Naive thymus-derived CD4-positive, alpha-beta T cell (primary cell): ENCODE data around the gene TNFSF13. TPM values are rescaled to one million over a fixed set of nuclear protein-coding genes. Genes with fewer than 3 reads are reported as not detected.
"Not testable (repeated sequence)": the region's sequence is repeated elsewhere in the genome, so short reads cannot be mapped to it uniquely, and the experiment has no call there.

Experiments used
- ATAC-seq: fragments of 150-1000 bp; cut with Tn5 transposase; 2 replicates; pipeline ENCODE4 v1.10.0; 2021; ENCODE audit warnings: mild to moderate bottlenecking, moderate library complexity
- CTCF ChIA-PET: fragments of 350-600 bp; sonication (Branson Sonifier 250); formaldehyde crosslinking; loops from one replicate; lab custom pipeline; 2021; ENCODE audit warnings: antibody characterized with exemption; lab: Charles Lee
- POLR2A ChIA-PET: fragments of 350-600 bp; sonication (Branson Sonifier 250); formaldehyde crosslinking; loops from one replicate; lab custom pipeline; 2021; ENCODE audit warnings: antibody characterized with exemption, inconsistent platforms; lab: Charles Lee
- DNase-seq, 9 donors: peaks; one replicate each; pipeline versions ENCODE4 v3.0.0 to v3.0.0-alpha.2; 2020 to 2022; ENCODE audit warnings: mixed read lengths in 1 of 9
- H3K27ac ChIP-seq: one replicate; pipeline ENCODE4 v1.7.0; 2013; ENCODE audit warnings: mild to moderate bottlenecking, low read depth, low read length, moderate library complexity
- H3K27me3 ChIP-seq, 2 donors: one replicate each; pipeline ENCODE4 v1.7.0; 2013; ENCODE audit warnings: low read length in 2 of 2, mild to moderate bottlenecking in 2 of 2, moderate library complexity in 2 of 2; ENCODE audit not compliant: control insufficient read depth in 2 of 2, insufficient read depth in 2 of 2
- H3K36me3 ChIP-seq, 3 experiments: 1 replicate in 2 of 3; 2 replicates in 1 of 3; pipeline ENCODE4 v1.7.0; 2013; ENCODE audit warnings: low read length in 3 of 3, mild to moderate bottlenecking in 3 of 3, moderate library complexity in 1 of 3; ENCODE audit not compliant: insufficient read depth in 3 of 3, control insufficient read depth in 2 of 3
- H3K4me1 ChIP-seq, 2 donors: one replicate each; pipeline ENCODE4 v1.7.0; 2013; ENCODE audit warnings: low read length in 2 of 2, mild to moderate bottlenecking in 2 of 2, moderate library complexity in 1 of 2; ENCODE audit not compliant: control insufficient read depth in 2 of 2, insufficient read depth in 2 of 2
- H3K4me3 ChIP-seq: 2 replicates; pipeline ENCODE4 v1.7.0; 2013; ENCODE audit warnings: mild to moderate bottlenecking, low read length
- H3K9me3 ChIP-seq, 3 experiments: 1 replicate in 2 of 3; 2 replicates in 1 of 3; pipeline ENCODE4 v1.7.0; 2013; ENCODE audit warnings: low read length in 3 of 3; ENCODE audit not compliant: control insufficient read depth in 2 of 3
- H3K27ac Mint-ChIP-seq, 9 donors: one replicate each; pipeline ENCODE4 v1.8.0; 2020 to 2022; ENCODE audit warnings: mixed read lengths in 9 of 9, mild to moderate bottlenecking in 8 of 9, moderate library complexity in 5 of 9, inconsistent platforms in 2 of 9
- H3K27me3 Mint-ChIP-seq, 5 donors: one replicate each; pipeline ENCODE4 v1.8.0; 2021 to 2022; ENCODE audit warnings: mixed read lengths in 5 of 5, mild to moderate bottlenecking in 1 of 5
- H3K36me3 Mint-ChIP-seq, 5 donors: one replicate each; pipeline ENCODE4 v1.8.0; 2020 to 2022; ENCODE audit warnings: mixed read lengths in 5 of 5, mild to moderate bottlenecking in 3 of 5, inconsistent platforms in 1 of 5
- H3K4me1 Mint-ChIP-seq, 7 donors: one replicate each; pipeline ENCODE4 v1.8.0; 2020 to 2022; ENCODE audit warnings: mixed read lengths in 7 of 7, mild to moderate bottlenecking in 3 of 7, inconsistent platforms in 1 of 7
- H3K4me3 Mint-ChIP-seq, 10 donors: one replicate each; pipeline ENCODE4 v1.8.0; 2020 to 2022; ENCODE audit warnings: mild to moderate bottlenecking in 10 of 10, mixed read lengths in 10 of 10, moderate library complexity in 6 of 10, inconsistent platforms in 2 of 10
- H3K9me3 Mint-ChIP-seq, 11 donors: one replicate each; pipeline ENCODE4 v1.8.0; 2020 to 2022; ENCODE audit warnings: mixed read lengths in 11 of 11, mild to moderate bottlenecking in 4 of 11, inconsistent platforms in 1 of 11, moderate library complexity in 1 of 11
- intact Hi-C, 2 donors: fragments of 100-400 bp; cut with micrococcal nuclease; formaldehyde crosslinking; loops; one replicate each; pipeline ENCODE4 v1.15.1; 2023
- polyA plus RNA-seq, 2 donors: library from polyadenylated mRNA; unstranded; fragments of 300-500 nt; fragmentation: Illumina TruSeq; gene quantifications; one replicate each; pipeline ENCODE4 v1.2.3, GENCODE V29; 2021
- total RNA-seq, 6 experiments: library from RNA in 5 of 6; stranded (reverse) in 5 of 6; gene quantifications; 1 replicate in 5 of 6; 2 replicates in 1 of 6; pipeline ENCODE4 v1.2.3 and lab custom pipeline; 2021 to 2026

The TNFSF13 gene
- total and polyA plus RNA-seq, 7 experiments from 2014 or later, result 1.1 to 45.6 (median 3.2) TPM

GRCh38 chr17:7591596-7591995 is 33.0 kb downstream of the TNFSF13 start:
- Histone ChIP-seq H3K27me3 (no peaks in the 10 kb centered on the region), H3K4me3 (no peak overlapping the region), H3K36me3 (peaks cover 24 to 85% (median 33%) of the 10 kb centered on the region in 3 experiments), H3K4me1 (peaks cover 0 to 3% of the 10 kb centered on the region in 2 donors), H3K27ac (no peak overlapping the region), H3K9me3 (no peaks in the 10 kb centered on the region)
- Mint-ChIP-seq H3K27me3 (no peaks in the 10 kb centered on the region), H3K4me3 (no peak overlapping the region), H3K4me1 (peaks cover 0 to 3% (median 0%) of the 10 kb centered on the region in 7 donors), H3K36me3 (peaks cover 10 to 42% (median 24%) of the 10 kb centered on the region in 5 donors), H3K27ac (peak overlapping the region in 2 of 9 donors; percentile 36 to 51), H3K9me3 (no peaks in the 10 kb centered on the region)
- ATAC-seq, result no peak
- no peak for DNase-seq
- POLR2A ChIA-PET, result interaction anchor here (1.5 kb wide), 1 partner anchor 41 kb away, joined by 4 read pairs; no protein-coding TSS in a partner anchor
- CTCF ChIA-PET, result interaction anchor here (0.6 kb wide), 1 partner anchor 15 kb away, joined by 3 read pairs; no protein-coding TSS in a partner anchor
- intact Hi-C loops, result no loop called here

- H3K27ac ChIP-seq, result no peak overlapping the region
- H3K36me3 Mint-ChIP-seq, result peaks cover 13 to 38% (median 28%) of the 10 kb centered on the region in 5 donors
Observed at GRCh38 chr17:7592422-7593021, 34.0 kb downstream of the TNFSF13 start.

GRCh38 chr17:7593296-7593695 is 34.7 kb downstream of the TNFSF13 start:
- H3K27ac ChIP-seq, result no peak overlapping the region
- Mint-ChIP-seq H3K4me3 (no peak overlapping the region), H3K9me3 (no peaks in the 10 kb centered on the region), H3K27ac (peak overlapping the region in 2 of 9 donors; percentile 74 to 77), H3K4me1 (peaks cover 0 to 3% (median 0%) of the 10 kb centered on the region in 7 donors), H3K27me3 (no peaks in the 10 kb centered on the region), H3K36me3 (peaks cover 11 to 38% (median 28%) of the 10 kb centered on the region in 5 donors)
- POLR2A ChIA-PET, result no interaction called here
- H3K4me3 ChIP-seq, result no peak overlapping the region
- H3K4me1 ChIP-seq, result peaks cover 0 to 3% of the 10 kb centered on the region in 2 donors
- intact Hi-C loops, result no loop called here
- DNase-seq (no peak), ATAC-seq (no peak)
- H3K36me3 ChIP-seq, result peaks cover 24 to 77% (median 33%) of the 10 kb centered on the region in 3 experiments
- CTCF ChIA-PET, result no interaction called here
- H3K27me3 ChIP-seq, result no peaks in the 10 kb centered on the region
- H3K9me3 ChIP-seq, result no peaks in the 10 kb centered on the region

More at GRCh38 chr17:7592422-7593021, 34.0 kb downstream of the TNFSF13 start:
- Mint-ChIP-seq H3K4me1 (peaks cover 0 to 3% (median 0%) of the 10 kb centered on the region in 7 donors), H3K4me3 (peak overlapping the region in 1 of 10 donors; percentile 20), H3K9me3 (no peaks in the 10 kb centered on the region), H3K27ac (peak overlapping the region in 1 of 9 donors; percentile 36), H3K27me3 (no peaks in the 10 kb centered on the region)
- ChIA-PET CTCF (interaction anchor here (0.6 kb wide), 1 partner anchor 57 kb away, joined by 3 read pairs; no protein-coding TSS in a partner anchor), POLR2A (no interaction called here)
- no peak for DNase-seq
- Histone ChIP-seq H3K36me3 (peaks cover 24 to 83% (median 37%) of the 10 kb centered on the region in 3 experiments), H3K27me3 (no peaks in the 10 kb centered on the region), H3K4me3 (no peak overlapping the region), H3K9me3 (no peaks in the 10 kb centered on the region), H3K4me1 (peaks cover 0 to 3% of the 10 kb centered on the region in 2 donors)
- no peak for ATAC-seq
- intact Hi-C loops, result no loop called here

GRCh38 chr17:7597561-7597960 is 39.0 kb downstream of the TNFSF13 start:
- CTCF ChIA-PET, result interaction anchor here (0.5 kb wide), 1 partner anchor 84 kb away, joined by 3 read pairs; no protein-coding TSS in a partner anchor
- H3K36me3 Mint-ChIP-seq, result peaks cover 14 to 43% (median 31%) of the 10 kb centered on the region in 5 donors
- ATAC-seq, H3K4me1 Mint-ChIP-seq, H3K4me1 ChIP-seq, intact Hi-C loops, H3K9me3 ChIP-seq, H3K27me3 ChIP-seq, POLR2A ChIA-PET, H3K27me3 Mint-ChIP-seq, H3K27ac Mint-ChIP-seq, H3K4me3 ChIP-seq, H3K9me3 Mint-ChIP-seq, H3K27ac ChIP-seq, DNase-seq, H3K4me3 Mint-ChIP-seq: not testable (repeated sequence)
- H3K36me3 ChIP-seq, result peaks cover 23 to 86% (median 24%) of the 10 kb centered on the region in 3 experiments

- POLR2A ChIA-PET, result interaction anchor here (0.8 to 1.5 kb wide), 2 partner anchors 8 to 25 kb away, joined by 3 to 4 read pairs; no protein-coding TSS in a partner anchor
- H3K27me3 ChIP-seq, result no peaks in the 10 kb centered on the region
- H3K27ac ChIP-seq, result no peak overlapping the region
- peaks cover 10 to 34% (median 23%) of the 10 kb centered on the region in 7 donors for H3K4me1 Mint-ChIP-seq
- no peaks in the 10 kb centered on the region for H3K9me3 Mint-ChIP-seq
- intact Hi-C loops, result no loop called here
- no peak overlapping the region for H3K4me3 ChIP-seq
- ATAC-seq, result no peak
- H3K27me3 Mint-ChIP-seq, result no peaks in the 10 kb centered on the region
- no peaks in the 10 kb centered on the region for H3K4me1 ChIP-seq
- CTCF ChIA-PET, result interaction anchor here (0.6 kb wide), 1 partner anchor 119 kb away, joined by 3 read pairs; no protein-coding TSS in a partner anchor
- H3K9me3 ChIP-seq, result no peaks in the 10 kb centered on the region
- H3K36me3 Mint-ChIP-seq, result peaks cover 7 to 30% (median 16%) of the 10 kb centered on the region in 5 donors
- no peak overlapping the region for H3K4me3 Mint-ChIP-seq
- no peak for DNase-seq
- H3K27ac Mint-ChIP-seq, result peak overlapping the region in 1 of 9 donors; percentile 4
- H3K36me3 ChIP-seq, result peaks cover 5 to 42% (median 9%) of the 10 kb centered on the region in 3 experiments
Observed at GRCh38 chr17:7606280-7606679, 47.7 kb downstream of the TNFSF13 start.

- no peaks in the 10 kb centered on the region for H3K27me3 ChIP-seq
- DNase-seq (no peak), ATAC-seq (no peak)
- POLR2A ChIA-PET, result interaction anchor here (0.6 to 1.0 kb wide), 3 partner anchors 11 to 268 kb away, joined by 3 read pairs; no protein-coding TSS in a partner anchor
- no peak overlapping the region for H3K27ac ChIP-seq
- intact Hi-C loops, result loop anchor here (5.0 kb wide), 2 partner anchors 38 to 228 kb away; partner anchors contain the start of gene TNK1 (in 1 of the 2)
- H3K4me3 ChIP-seq, result no peak overlapping the region
- Mint-ChIP-seq H3K9me3 (no peaks in the 10 kb centered on the region), H3K4me3 (peak overlapping the region in 2 of 10 donors; percentile 18 to 23), H3K36me3 (peaks cover 0 to 12% (median 0%) of the 10 kb centered on the region in 5 donors), H3K27me3 (peaks cover 0 to 2% (median 0%) of the 10 kb centered on the region in 5 donors), H3K27ac (peak overlapping the region in 2 of 9 donors; percentile 33 to 39), H3K4me1 (peaks cover 32 to 60% (median 49%) of the 10 kb centered on the region in 7 donors)
- H3K4me1 ChIP-seq, result peaks cover 16 to 27% of the 10 kb centered on the region in 2 donors
- no peaks in the 10 kb centered on the region for H3K9me3 ChIP-seq
- CTCF ChIA-PET, result no interaction called here
- H3K36me3 ChIP-seq, result peaks cover 0 to 7% (median 2%) of the 10 kb centered on the region in 3 experiments
Observed at GRCh38 chr17:7610641-7611040, 52.1 kb downstream of the TNFSF13 start.
